ENCODE results near the gene PIGU. TPM values are rescaled to one million over a fixed set of nuclear protein-coding genes. Genes with fewer than 3 reads are reported as not detected.
A peak's percentile ranks its signal among the peaks of the same experiment; 100 is the strongest.
"Not testable (repeated sequence)": the region's sequence is repeated elsewhere in the genome, so short reads cannot be mapped to it uniquely, and the experiment has no call there.

PIGU gene, protein sequence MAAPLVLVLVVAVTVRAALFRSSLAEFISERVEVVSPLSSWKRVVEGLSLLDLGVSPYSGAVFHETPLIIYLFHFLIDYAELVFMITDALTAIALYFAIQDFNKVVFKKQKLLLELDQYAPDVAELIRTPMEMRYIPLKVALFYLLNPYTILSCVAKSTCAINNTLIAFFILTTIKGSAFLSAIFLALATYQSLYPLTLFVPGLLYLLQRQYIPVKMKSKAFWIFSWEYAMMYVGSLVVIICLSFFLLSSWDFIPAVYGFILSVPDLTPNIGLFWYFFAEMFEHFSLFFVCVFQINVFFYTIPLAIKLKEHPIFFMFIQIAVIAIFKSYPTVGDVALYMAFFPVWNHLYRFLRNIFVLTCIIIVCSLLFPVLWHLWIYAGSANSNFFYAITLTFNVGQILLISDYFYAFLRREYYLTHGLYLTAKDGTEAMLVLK
- total RNA-seq (2014; rRNA removed; shearing (Covaris generic)) (14.5 and 16.6 TPM in 2 replicates), total RNA-seq (2022) (27.7 and 27.9 TPM in 2 replicates), Bru-seq, nascent RNA (percentile 66 among the genes with signal in this experiment), BruChase-seq, experiment 1, labeled RNA remaining after a 6-hour chase (percentile 67 among the genes with signal in this experiment), BruChase-seq, experiment 2, labeled RNA remaining after a 2-hour chase (percentile 63 among the genes with signal in this experiment)
- long read RNA-seq, transcript PIGU-201 (12 exons, 1,632 nt): major isoform, 25 of 43 reads
- long read RNA-seq, partial matches to known transcripts: 3 of 43 reads
- long read RNA-seq, other reads (novel, unspliced or antisense): 14 of 43 reads

DNA sequence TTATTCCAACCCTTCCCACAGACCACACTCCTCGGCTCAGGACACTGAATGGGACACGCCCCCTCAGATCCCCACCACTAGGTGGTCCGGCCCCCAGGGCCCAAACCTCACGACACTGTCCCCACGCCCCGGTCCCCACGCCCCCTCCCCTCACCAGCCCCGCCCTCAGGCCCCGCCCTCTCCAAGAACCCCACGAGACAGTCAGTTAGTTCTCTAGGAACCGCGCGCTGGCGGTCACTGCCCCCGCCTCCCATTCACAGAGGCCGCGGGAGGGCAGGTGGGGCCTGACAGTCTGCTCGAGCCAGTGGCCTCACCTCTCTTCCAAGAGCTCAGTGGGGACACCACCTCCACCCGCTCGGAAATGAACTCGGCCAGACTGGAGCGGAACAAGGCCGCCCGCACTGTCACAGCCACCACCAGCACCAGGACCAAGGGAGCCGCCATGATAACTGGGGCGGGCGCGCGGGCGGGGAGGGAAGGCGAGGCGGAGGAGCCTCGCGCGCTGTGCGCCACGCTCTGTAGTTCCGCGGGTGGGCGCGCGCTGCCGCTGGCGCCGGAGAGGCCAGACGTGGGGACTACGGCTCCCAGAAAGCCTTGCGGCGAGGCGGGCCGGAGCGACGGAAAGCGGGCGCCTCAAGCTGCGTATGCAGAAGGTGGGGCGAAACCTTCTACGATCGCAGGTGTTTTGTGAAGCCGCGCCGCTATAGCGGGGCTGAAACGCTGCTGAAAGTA, at the start of gene PIGU:
PIGU (minus strand) TSS at position 451 of the 732 bp plus-strand sequence; CDS start at position 444, 7 bp downstream.
- POLR2A ChIA-PET: interaction anchor here (0.6 to 1.1 kb wide), 5 partner anchors 25 to 57 kb away, joined by 3 to 5 read pairs (median 4); no protein-coding TSS in a partner anchor
- H3K79me2 ChIP-seq (ENCODE audit: insufficient read depth, low read depth, low read length): peaks cover 19% of the 10 kb centered on the region
- no peaks in the 10 kb centered on the region for H3K9me2 ChIP-seq (ENCODE audit: insufficient read depth, low read length)
- peak within 1 kb of the TSS; percentile 93 for H3K4me3 ChIP-seq (ENCODE audit: low read depth, low read length, poor library complexity, severe bottlenecking)
- peak within 1 kb of the TSS; percentile 56 for H3K27ac ChIP-seq (ENCODE audit: low read depth, low read length, poor library complexity, severe bottlenecking)
- peak; percentile 97 for DNase-seq (ENCODE audit: low spot score)
- peak within 1 kb of the TSS; percentile 62 for H2AFZ ChIP-seq (ENCODE audit: low read length)
- intact Hi-C loops (cut with micrococcal nuclease; ENCODE audit: unreplicated experiment): no loop called here
- H4K20me1 ChIP-seq (ENCODE audit: insufficient read depth, low read length): no peaks in the 10 kb centered on the region
- no peaks in the 10 kb centered on the region for H3K36me3 ChIP-seq (ENCODE audit: insufficient read depth, low read length)
- peak within 1 kb of the TSS; percentile 94 for H3K4me2 ChIP-seq (ENCODE audit: low read length)
- CTCF ChIA-PET (ENCODE audit: unreplicated experiment): no interaction called here
- no TSS peak for BruUV-seq (replicated peaks)
- H3K4me1 ChIP-seq (ENCODE audit: insufficient read depth, low read length, poor library complexity, severe bottlenecking): peaks cover 16% of the 10 kb centered on the region
- no peaks in the 10 kb centered on the region for H3K9me3 ChIP-seq (ENCODE audit: low read length)
- TF ChIP-seq EZH2phosphoT487 (IDR thresholded peaks at IDR 0.05; ENCODE audit: borderline replicate concordance, low read depth, low read length) (no peak), CTCF (conservative IDR thresholded peaks at IDR 0.05; ENCODE audit: low read length) (no peak)

- H4K20me1 ChIP-seq (ENCODE audit: insufficient read depth, low read length): no peaks in the 10 kb centered on the region
- POLR2A ChIA-PET: interaction anchor here (0.7 kb wide), 2 partner anchors 15 to 401 kb away, joined by 3 to 4 read pairs; no protein-coding TSS in a partner anchor
- peaks cover 40% of the 10 kb centered on the region; the same call in 1 of the 2 replicates for H3K36me3 ChIP-seq (ENCODE audit: insufficient read depth, low read length)
- no peak overlapping the region for H2AFZ ChIP-seq (ENCODE audit: low read length)
- TF ChIP-seq CTCF (conservative IDR thresholded peaks at IDR 0.05; ENCODE audit: low read length) (no peak), EZH2phosphoT487 (IDR thresholded peaks at IDR 0.05; ENCODE audit: borderline replicate concordance, low read depth, low read length) (no peak)
- no peak overlapping the region for H3K4me2 ChIP-seq (ENCODE audit: low read length)
- no peak for DNase-seq (ENCODE audit: low spot score)
- no peak overlapping the region for H3K27ac ChIP-seq (ENCODE audit: low read depth, low read length, poor library complexity, severe bottlenecking)
- CTCF ChIA-PET (ENCODE audit: unreplicated experiment): no interaction called here
- intact Hi-C loops (cut with micrococcal nuclease; ENCODE audit: unreplicated experiment): no loop called here
- H3K4me1 ChIP-seq (ENCODE audit: insufficient read depth, low read length, poor library complexity, severe bottlenecking): no peaks in the 10 kb centered on the region
- no peaks in the 10 kb centered on the region for H3K9me2 ChIP-seq (ENCODE audit: insufficient read depth, low read length)
- H3K9me3 ChIP-seq (ENCODE audit: low read length): no peaks in the 10 kb centered on the region
- no peak overlapping the region for H3K4me3 ChIP-seq (ENCODE audit: low read depth, low read length, poor library complexity, severe bottlenecking)
- no peaks in the 10 kb centered on the region for H3K79me2 ChIP-seq (ENCODE audit: insufficient read depth, low read depth, low read length)
- BruUV-seq (replicated peaks): no TSS peak
Observed at GRCh38 chr20:34724172-34724571, 47.3 kb upstream of the PIGU start.

DNA sequence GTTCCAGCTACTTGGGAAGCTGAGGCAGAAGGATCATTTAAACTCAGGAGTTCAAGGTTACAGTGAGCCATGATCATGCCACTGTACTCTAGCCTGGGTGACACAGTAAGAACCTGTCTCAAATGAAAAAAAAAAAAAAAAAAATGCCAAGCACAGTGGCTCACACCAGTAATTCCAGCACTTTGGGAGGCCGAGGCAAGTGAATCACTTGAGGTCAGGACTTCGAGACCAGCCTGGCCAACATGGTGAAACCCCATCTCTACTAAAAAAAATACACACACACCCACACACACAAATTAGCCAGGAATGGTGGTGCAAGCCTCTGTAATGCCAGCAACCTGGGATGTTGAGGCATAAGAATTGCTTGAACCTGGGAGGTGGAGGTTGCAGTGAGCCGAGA, 45.7 kb upstream of the PIGU start:
- CTCF ChIA-PET (ENCODE audit: unreplicated experiment): not testable (repeated sequence)

More for the DNA sequence above, 45.7 kb upstream of the PIGU start:
- BruUV-seq (replicated peaks); H4K20me1 ChIP-seq (ENCODE audit: insufficient read depth, low read length); H3K9me3 ChIP-seq (ENCODE audit: low read length); H3K4me3 ChIP-seq (ENCODE audit: low read depth, low read length, poor library complexity, severe bottlenecking); DNase-seq (ENCODE audit: low spot score); H3K79me2 ChIP-seq (ENCODE audit: insufficient read depth, low read depth, low read length); H3K4me2 ChIP-seq (ENCODE audit: low read length); H3K4me1 ChIP-seq (ENCODE audit: insufficient read depth, low read length, poor library complexity, severe bottlenecking); H3K9me2 ChIP-seq (ENCODE audit: insufficient read depth, low read length); H2AFZ ChIP-seq (ENCODE audit: low read length); intact Hi-C loops (cut with micrococcal nuclease; ENCODE audit: unreplicated experiment); H3K27ac ChIP-seq (ENCODE audit: low read depth, low read length, poor library complexity, severe bottlenecking): not testable (repeated sequence)
- POLR2A ChIA-PET: interaction anchor here (1.9 kb wide), 1 partner anchor 9 kb away, joined by 6 read pairs; no protein-coding TSS in a partner anchor
- H3K36me3 ChIP-seq (ENCODE audit: insufficient read depth, low read length): peaks cover 51% of the 10 kb centered on the region; the same call in 1 of the 2 replicates

All from OCI-LY7 (cell line).